ENCODE measurements around the gene LASP1NB.

- no peak for TF ChIP-seq HDAC6 (IDR thresholded peaks at IDR 0.05; ENCODE audit: low read depth, low read length)
- no peak for TF ChIP-seq KDM1A (IDR thresholded peaks at IDR 0.05; ENCODE audit: borderline replicate concordance, low read length)
- peak in 2 of 3 experiments; percentile 4 to 21; a peak in 2 of 4 replicates for TF ChIP-seq CTCF (IDR thresholded peaks at IDR 0.05; ENCODE audit: control extremely low read depth in 1 of 3, insufficient read depth in 1 of 3, low read depth in 1 of 3, low read length in 3 of 3)
- TF ChIP-seq SIN3A (conservative IDR thresholded peaks at IDR 0.05 in 1 of 2, IDR thresholded peaks at IDR 0.05 in 1 of 2; ENCODE audit: low read depth in 1 of 2, low read length in 2 of 2): peak; percentile 80 to 87; a peak in 2 of 4 replicates
- no peak for TF ChIP-seq KDM5A (IDR thresholded peaks at IDR 0.05; ENCODE audit: low read length)
- TF ChIP-seq SRF (IDR thresholded peaks at IDR 0.05; ENCODE audit: low read depth, low read length): no peak
- TF ChIP-seq FOSL1 (IDR thresholded peaks at IDR 0.05; ENCODE audit: insufficient read depth, low read depth, low read length): no peak
- no peak for TF ChIP-seq POLR2AphosphoS5 (IDR thresholded peaks at IDR 0.05; ENCODE audit: low read depth, low read length)
- no peak for TF ChIP-seq MAX (IDR thresholded peaks at IDR 0.05)
- no peak for TF ChIP-seq POLR2A (IDR thresholded peaks at IDR 0.05; ENCODE audit: control extremely low read depth in 1 of 2, low read depth in 2 of 2, low read length in 2 of 2)
Observed at GRCh38 chr17:38922538-38923297, 2.7 kb upstream of the LASP1NB start.
